ENCODE results near the gene C3orf52.
A peak's percentile ranks its signal among the peaks of the same experiment; 100 is the strongest.

The C3orf52 gene

GRCh38 chr3:112086875-112087524 lies 811 bp downstream of the C3orf52 start:
- no peak for DNase-seq (ENCODE audit: low read depth in 2 of 2)

DNA sequence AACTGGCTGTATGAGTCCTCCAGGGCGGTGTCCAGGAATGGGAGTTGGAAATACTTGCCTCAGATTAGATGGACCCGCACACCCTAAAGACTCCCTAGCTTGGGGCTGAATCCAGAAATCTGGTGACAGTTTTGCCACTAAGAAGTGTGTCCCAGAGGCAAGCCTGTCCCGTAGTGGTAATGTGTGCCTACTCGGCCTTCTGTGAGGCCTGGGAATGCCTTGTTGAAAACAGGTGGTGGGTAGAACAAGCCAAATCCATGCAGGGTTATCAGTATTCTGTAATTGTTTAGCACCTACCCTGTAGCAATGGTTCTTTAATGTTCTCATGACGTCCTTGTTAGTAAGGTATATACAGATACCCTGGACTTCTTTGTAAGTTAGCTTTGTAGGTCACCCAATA lies 1.6 kb downstream of the C3orf52 start:
- DNase-seq (ENCODE audit: low read depth in 2 of 2), result no peak

GRCh38 chr3:112088944-112089343 lies 2.8 kb downstream of the C3orf52 start:
- no peak for DNase-seq (ENCODE audit: low read depth in 2 of 2)

DNA sequence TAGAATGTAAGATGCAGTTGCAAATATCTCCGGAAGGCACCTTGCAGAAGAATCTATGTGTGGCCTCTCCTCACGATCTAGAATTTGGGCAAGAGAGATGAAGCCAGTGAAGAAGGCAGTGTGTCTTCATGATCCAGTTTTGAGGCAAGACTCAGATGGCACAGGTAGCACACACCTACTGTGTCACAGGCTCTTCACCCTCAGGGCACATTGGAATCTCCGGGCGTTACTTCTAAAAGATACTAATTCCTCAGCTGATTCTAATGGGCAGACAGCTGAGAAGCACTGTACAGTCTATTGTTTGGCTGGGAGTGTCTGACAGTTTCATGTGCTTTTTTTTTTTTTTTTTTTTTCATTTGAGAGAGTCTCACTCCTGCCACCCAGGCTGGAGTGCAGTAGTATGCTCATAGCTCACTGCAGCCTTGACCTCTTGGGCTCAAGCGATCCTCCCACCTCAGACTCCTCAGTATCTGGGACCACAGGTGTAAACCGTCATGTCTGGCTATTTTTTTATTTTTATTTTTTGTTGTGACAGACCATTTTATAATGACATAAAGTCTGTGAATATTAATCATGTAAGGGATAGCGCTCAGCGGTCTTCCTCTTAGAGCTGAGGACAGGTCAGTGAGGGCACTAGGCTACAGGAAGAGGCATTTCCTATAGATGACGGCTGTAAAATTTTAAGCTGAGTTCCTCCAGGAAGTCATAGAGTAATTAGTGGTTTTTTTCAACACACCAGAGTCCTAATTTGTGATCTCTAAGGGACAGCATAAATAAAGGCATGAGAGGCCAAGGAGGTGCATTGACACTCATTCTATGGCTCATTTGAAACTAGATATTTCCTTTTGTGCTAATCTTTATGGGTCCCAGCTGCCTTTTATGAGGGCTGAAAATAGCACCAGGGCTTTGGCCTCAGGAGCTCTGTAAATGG lies 4.0 kb downstream of the C3orf52 start:
- no peak for DNase-seq (ENCODE audit: low read depth in 2 of 2)

- no peak for DNase-seq (ENCODE audit: low read depth in 2 of 2)
Measured at GRCh38 chr3:112090887-112091586, 4.8 kb downstream of the C3orf52 start.

GRCh38 chr3:112092496-112093179 lies 6.4 kb downstream of the C3orf52 start:
- no peak for DNase-seq (ENCODE audit: low read depth in 2 of 2)

DNA sequence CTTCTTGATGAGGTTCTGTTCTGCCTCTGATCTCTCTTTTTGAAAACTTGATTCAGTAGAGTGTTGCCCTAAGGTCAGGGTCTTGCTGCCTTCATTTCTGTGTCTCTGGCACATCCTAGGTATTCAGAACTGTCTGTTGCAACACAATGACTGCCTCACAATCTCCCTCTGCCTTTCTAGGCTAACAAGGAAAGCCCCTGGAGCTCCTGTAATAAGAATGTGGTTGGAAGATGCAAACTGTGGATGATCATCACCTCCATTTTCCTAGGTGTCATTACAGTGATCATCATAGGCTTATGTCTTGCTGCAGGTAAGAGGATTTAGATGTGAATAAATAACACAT lies 7.0 kb downstream of the C3orf52 start:
- no peak for DNase-seq (ENCODE audit: low read depth in 2 of 2)

DNA sequence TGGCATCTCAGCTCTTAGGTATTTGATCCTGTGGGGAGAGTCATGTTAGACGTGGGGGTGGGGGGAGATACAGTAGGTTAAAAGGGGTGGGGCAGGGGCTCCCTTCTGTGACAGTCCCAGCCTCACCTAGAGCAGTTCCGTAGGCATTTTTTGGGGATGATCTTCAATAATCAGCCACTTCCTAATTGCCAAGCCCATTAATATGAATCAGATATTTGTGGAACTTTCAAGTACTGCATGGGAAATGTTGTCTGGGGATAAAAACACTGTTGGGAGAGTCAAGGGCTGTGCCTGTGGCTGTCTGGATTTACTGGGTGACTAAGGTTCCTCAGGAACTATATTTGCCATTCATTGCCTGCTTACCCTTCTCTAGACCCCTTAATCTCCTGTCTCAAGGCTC lies 9.5 kb downstream of the C3orf52 start:
- no peak for DNase-seq (ENCODE audit: low read depth in 2 of 2)

DNA sequence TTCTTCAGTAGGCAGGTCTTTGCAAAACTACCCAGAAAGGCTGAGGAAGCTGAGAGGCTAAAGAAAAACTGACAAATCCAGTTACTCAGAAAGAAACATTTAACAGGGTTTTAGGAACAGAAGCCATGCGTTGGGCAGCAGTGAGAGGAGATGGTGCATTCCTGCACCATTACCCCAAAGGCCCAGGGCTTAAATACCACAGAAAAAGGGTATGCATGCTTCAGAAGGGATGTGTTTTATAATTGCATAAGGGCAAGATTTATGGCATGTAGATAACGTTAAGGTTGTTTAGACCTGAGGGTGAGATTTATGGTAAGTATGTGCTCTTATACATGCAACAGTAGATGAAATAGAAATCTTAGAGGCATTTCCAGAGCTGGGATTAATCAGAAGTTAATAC lies 10.0 kb downstream of the C3orf52 start:
- no peak for DNase-seq (ENCODE audit: low read depth in 2 of 2)

DNA sequence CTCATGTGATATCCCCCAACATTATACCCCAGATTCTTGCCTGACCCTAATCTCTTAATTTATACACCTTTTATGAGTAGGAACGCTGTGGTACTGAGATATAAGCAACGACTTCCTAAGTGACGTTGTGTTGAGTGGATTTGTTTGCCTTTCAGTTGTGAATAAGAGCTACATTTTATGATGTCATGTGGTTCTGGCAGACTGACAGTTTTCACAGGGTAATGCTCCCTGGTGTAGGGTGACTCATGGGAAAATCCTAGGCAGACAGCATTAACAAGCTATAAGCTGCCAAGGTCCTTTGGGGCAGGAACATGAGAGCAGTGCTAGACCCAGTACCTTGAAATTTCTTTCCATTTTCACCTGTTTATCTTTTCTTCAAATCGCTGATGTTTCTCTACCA lies 11.2 kb downstream of the C3orf52 start:
- peak; percentile 95 to 96 for DNase-seq (ENCODE audit: low read depth in 2 of 2)

- DNase-seq (ENCODE audit: low read depth in 2 of 2), result peak; percentile 56 to 65
Measured at GRCh38 chr3:112101916-112102315, 15.7 kb downstream of the C3orf52 start.

DNA sequence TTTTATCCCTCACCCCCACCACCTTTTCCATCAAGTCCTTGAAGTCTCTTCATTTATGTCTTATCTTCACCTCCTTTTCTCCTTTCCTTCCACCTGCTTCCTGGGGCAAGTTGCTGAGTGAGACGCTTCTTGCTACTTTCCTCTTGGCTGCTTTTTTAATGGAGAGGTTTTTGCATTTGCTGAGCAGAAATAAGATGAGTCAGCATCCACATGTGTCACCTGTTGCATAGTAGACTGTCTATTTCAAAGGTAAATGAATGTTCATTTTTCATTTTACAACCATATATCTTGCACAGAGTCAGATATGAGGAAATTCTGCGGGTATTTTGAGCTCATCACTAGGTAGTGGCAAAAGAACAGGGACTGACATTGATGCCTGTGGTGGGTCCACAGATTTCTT lies 18.6 kb downstream of the C3orf52 start:
- DNase-seq (ENCODE audit: low read depth in 2 of 2), result no peak

DNA sequence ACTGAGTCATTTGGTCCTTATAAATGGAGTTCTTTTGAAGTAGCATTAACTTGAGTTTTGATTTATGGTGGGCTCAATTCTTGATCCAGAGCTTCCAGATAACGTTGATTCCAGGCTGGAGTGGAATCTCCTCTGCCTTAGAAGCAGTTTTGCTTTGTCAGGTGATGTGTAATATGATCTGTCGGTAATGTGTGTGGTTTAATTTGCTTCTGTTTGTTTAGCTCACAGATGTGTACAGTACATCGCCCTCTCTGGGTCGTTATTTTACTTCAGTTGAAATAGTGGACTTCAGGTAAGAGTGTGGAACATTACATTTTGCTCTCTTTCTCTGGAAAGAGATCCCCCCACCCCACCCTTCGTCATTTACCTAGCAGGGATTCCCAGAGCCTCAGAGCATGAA lies 23.1 kb downstream of the C3orf52 start:
- DNase-seq (ENCODE audit: low read depth in 2 of 2), result no peak

DNA sequence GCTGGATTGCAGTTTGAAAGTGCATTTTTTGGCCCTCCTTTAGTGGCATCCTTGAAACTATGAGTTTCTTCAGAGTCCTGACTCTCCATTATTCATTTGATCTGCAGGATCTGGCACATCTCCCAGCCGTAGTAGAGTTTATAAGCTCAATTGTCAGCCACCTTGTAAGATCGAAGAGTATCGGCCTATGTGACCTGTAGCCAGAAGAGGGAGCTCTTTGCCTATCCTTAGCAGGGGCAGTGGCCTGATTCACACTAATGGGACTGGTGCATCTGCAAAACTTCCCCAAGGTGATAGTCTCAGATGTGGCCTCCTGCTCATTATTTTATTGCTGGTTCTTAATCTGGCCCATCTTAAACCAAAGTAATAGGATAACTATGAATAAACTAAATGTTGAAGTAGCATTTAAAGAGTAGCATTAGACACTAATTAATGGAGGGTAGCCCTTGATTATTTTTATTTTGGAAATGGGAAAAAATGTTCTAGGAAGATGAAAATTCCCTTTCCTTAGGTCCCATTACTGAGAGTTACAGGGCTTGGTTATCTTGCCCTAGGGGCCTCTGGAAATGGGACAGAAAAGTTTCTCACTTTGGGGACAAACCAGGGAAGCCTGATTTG lies 25.7 kb downstream of the C3orf52 start:
- DNase-seq (ENCODE audit: low read depth in 2 of 2), result no peak

GRCh38 chr3:112114576-112115160 lies 28.5 kb downstream of the C3orf52 start:
- no peak for DNase-seq (ENCODE audit: low read depth in 2 of 2)

GRCh38 chr3:112115161-112115739 lies 29.1 kb downstream of the C3orf52 start:
- no peak for DNase-seq (ENCODE audit: low read depth in 2 of 2)

DNA sequence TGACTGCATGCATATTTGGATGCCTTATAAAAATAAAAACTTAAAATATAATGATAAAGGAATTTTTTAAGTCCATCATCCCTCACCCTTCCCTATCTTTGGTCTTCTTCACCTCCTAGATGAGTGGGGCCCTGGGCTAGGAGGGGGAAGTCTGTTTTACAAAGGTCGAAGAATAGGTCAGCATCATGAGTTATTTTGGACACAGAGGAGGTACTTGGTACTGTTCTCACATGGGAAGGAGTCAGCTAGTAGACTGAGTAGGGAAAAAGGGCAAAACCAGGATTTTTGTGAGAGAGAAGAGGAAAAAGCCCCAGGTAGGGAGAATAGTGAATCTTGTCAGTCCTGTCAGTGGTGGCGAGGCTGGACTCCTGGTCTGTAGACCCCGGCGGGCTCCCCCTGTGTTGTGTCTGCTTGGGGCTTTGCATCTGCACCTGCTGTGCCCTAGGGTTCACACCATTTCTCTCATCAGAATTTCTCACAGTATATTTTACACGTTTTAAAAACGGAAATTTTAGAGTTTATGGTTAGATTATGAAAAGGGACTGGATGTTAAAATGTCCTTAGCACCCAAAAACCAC lies 29.7 kb downstream of the C3orf52 start:
- DNase-seq (ENCODE audit: low read depth in 2 of 2), result no peak

DNA sequence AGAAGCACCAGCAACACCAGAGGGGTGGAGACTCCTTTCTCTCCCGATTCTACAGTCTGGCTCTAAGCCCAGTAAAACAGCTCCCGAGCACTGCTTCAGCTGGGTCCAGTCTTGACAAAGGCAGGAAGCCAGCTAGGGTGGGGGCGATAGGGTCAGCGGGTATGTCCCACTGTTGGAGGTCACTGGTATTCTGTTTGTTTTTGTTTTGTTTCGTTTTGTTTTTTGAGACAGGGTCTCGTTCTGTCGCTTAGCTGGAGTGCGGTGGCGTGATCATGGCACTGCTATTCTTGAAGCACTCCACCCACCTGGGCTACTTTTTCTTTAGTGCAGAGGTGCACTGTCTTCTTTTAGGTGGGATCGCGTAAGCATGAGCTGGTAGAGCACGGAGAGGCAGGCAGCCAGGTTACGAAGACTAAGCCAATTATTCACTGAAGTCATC lies 30.6 kb downstream of the C3orf52 start:
- no peak for DNase-seq (ENCODE audit: low read depth in 2 of 2)

- DNase-seq (ENCODE audit: low read depth in 2 of 2), result no peak
Measured at GRCh38 chr3:112117415-112117814, 31.2 kb downstream of the C3orf52 start.

GRCh38 chr3:112117841-112118571 lies 31.8 kb downstream of the C3orf52 start:
- DNase-seq (ENCODE audit: low read depth in 2 of 2), result no peak

Data from fibroblast of skin of left quadriceps (primary cell).